Measurements from ENCODE around the gene PDE4D. TPM values are rescaled to one million over a fixed set of nuclear protein-coding genes. Genes with fewer than 3 reads are reported as not detected.

PDE4D gene
- total RNA-seq, 1 experiment from 2014 or later = 17.2 TPM

GRCh38 chr5:59042201-59043055, 851.1 kb downstream of the PDE4D start:
- DNase-seq (ENCODE audit: low read depth) = peak; percentile 82

DNA sequence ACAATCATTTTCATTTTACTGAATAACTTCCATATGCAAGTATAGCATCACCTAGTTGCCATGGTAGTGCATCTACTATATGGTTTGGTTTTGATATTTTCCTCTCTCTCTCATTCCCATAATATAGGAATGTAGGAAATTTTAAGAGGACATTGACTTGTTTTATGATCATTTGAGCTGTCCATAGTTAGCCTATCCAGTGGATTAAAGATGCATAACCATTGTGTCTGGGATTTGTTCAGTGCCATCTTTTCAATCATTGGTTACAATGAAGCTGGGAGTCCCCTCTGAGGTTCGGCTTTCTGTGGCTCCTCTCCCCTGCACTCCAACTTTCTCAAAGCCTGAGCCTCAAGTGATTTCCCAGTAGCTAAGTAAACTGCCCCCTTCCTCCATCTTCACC, 852.2 kb downstream of the PDE4D start:
- no peak for DNase-seq (ENCODE audit: low read depth)

GRCh38 chr5:59040804-59041201, 852.7 kb downstream of the PDE4D start:
- DNase-seq (ENCODE audit: low read depth) = no peak

GRCh38 chr5:59040024-59040803, 853.3 kb downstream of the PDE4D start:
- no peak for DNase-seq (ENCODE audit: low read depth)

GRCh38 chr5:59039296-59040023, 854.1 kb downstream of the PDE4D start:
- peak; percentile 86 for DNase-seq (ENCODE audit: low read depth)

DNA sequence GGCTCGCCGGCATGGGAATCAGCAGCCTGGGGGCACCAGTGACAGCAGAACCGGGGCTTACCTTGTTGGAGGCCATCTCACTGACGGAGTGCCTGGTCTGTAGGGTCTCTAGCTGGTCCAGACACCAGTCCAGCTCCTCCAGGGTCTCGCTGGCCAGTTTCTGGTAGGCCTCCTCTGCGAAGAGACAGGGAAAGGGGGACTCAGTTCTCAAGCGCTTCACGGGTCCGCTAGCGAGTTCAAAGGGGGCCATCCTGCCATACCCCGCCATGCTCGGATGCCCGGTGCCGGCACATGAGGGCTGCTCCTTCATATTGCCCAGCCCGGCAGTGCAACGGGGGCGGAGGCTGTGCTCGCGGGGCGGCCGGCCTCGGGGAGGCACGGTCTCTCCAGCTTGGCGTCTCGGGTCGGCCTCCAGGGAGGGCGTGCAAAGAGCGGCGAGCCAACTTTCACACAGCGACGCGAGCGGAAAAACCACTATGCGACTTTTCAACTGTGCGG, 854.7 kb downstream of the PDE4D start:
- peak; percentile 12 for DNase-seq (ENCODE audit: low read depth)

- no peak for DNase-seq (ENCODE audit: low read depth)
These were observed 855.4 kb downstream of the PDE4D start for GRCh38 chr5:59037941-59038797.

DNA sequence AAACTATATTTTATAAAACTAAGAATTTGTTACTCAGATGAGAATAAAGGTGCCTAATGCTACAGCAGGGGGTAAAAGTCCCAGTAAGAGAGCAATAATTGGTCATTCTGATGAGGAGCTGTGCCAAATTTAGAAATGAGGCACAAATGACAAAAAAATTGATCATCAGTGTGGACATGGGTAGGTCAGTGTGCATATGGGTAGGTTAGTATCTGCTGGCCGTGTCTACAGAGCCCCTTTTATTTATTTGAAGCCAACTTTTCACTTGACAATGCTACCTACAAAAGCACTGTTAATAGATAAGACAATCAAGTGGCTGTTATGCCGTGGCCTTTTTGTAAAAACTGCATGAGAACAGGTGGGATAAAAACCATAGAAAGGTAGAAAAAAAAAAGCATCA, 856.1 kb downstream of the PDE4D start:
- no peak for DNase-seq (ENCODE audit: low read depth)

- DNase-seq (ENCODE audit: low read depth) = no peak
These were observed 856.5 kb downstream of the PDE4D start for GRCh38 chr5:59037041-59037440.

DNA sequence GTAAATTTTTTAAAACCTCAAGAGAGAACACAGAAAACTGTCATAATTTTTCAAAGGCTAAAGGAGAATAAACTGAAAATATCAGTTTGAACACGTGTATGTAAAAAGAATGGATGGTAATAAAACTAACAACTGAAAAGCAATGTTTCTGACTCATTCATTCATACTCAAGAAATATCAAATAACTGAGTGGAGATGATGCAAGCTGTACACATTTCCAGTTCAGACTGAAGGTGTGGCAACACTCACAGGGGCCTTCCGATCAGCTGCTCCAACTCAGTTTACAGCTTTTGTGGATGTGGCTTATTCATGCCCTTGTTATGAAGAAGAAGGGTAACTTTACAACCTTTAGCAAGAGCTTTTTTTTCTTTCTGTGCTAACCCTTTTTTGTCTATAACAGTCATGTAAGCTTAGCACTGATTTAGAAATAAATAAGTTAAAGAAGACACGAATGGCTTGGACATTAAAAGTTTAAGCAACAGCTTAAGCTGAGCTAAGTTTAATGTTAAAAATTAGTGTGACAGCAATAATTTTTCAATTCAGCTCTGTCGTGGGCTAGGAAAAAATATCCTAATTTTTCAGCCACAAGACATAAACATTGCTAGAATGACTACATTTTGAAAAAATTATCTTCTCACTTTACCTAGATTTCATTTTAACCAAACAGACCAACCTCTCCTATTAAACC, 857.1 kb downstream of the PDE4D start:
- DNase-seq (ENCODE audit: low read depth) = peak; percentile 67

- peak; percentile 4 for DNase-seq (ENCODE audit: low read depth)
These were observed 857.8 kb downstream of the PDE4D start for GRCh38 chr5:59035681-59036080.

DNA sequence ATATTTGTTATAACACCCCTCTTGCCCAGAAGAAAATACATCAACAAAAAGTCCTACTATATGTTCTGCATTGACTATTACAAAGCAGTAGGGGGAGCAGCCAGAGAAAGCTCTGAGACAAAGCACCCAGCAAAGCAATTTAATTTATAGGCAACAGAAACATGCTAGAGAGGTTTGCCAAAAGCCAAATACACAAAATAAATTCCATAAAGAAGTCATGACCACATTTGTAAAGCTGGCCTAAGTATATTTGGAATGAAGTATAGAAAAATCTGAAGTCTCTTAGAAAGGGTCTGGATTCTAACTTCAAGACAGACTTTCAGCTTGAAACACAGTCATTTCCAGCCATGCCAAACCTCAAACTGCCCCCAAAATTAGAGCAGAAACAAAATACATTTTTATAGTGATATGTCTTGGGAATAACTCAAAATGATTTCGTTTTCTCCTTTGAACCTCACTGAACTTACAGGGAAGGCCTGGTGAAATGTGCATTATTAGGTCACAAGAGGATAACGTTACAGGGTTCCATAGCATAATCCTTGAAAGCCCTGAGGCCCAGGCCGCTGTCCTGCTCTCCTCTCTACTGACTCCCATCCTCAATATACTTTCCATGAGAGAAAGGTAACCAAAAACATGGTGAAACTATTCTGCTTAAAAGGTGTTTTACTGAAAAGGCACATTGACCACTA, 858.9 kb downstream of the PDE4D start:
- DNase-seq (ENCODE audit: low read depth) = peak; percentile 37

GRCh38 chr5:59027145-59027907, 866.2 kb downstream of the PDE4D start:
- DNase-seq (ENCODE audit: low read depth) = no peak

DNA sequence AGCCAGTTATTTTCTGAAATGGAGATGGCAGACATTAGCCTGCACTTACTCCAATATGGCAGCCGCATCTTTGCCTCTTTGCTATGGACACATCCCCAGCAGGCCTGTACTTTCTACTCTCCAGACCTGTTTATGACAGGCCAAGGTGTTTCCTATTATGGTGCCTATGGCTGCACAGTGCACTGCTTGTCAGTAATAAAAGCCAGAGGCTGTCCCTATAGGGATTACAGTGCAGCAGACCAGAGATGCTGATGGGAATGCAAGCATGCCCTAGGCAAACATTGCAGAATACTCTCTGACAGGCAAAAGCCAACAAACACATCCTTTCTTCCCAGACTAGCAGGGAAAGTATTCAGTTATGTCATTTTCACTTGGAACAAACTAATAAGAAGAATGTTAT, 867.8 kb downstream of the PDE4D start:
- no peak for DNase-seq (ENCODE audit: low read depth)

DNA sequence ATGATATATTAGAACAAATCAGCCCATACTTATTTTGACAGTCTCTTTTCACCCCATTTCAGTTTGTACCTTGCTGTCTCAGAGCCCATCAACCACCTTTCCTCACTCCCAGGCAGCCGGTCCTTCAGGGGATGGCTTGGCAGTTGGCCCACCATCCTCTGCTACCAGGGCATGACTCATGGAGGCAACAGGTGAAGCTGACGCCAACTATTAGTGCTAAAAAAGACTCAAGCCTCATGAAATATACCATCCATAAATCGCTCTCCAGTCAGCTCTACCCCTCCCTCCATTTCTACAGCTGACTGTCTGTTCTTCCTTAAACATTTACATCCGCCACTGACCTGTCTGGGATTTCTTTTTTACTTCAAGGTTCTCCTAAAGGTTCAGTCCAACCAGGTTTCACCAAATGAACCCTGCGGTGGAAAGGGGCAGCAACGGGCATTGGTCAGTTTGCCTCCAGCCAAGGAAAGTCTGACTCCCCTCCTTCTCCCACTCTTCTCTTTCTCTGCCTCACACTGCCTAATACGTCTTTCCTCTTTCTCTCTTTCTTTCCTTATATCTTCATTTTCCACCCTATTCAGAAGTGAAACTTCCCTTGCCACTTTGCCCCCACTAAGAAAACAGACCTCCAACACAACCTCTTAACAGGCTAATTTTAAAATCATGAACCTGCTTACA, 871.5 kb downstream of the PDE4D start:
- DNase-seq (ENCODE audit: low read depth) = no peak

DNA sequence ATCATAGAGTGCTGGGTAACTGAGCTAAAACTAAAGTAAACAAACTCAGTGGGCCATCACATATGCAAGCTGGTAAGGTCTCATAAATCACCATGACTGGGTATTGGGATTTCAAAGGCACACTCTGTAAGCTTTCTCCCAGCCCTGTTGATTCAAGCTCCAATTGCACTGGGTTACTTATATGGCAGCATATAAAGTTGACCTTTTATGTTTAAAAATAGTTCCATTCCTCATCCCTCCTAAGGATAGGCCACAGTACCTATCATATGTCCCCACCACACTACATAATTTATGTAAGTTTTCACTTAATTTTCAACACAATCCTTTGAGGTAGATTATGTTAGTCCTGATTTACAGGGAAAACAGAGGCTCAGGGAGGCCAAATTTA, 872.2 kb downstream of the PDE4D start:
- DNase-seq (ENCODE audit: low read depth) = no peak

DNA sequence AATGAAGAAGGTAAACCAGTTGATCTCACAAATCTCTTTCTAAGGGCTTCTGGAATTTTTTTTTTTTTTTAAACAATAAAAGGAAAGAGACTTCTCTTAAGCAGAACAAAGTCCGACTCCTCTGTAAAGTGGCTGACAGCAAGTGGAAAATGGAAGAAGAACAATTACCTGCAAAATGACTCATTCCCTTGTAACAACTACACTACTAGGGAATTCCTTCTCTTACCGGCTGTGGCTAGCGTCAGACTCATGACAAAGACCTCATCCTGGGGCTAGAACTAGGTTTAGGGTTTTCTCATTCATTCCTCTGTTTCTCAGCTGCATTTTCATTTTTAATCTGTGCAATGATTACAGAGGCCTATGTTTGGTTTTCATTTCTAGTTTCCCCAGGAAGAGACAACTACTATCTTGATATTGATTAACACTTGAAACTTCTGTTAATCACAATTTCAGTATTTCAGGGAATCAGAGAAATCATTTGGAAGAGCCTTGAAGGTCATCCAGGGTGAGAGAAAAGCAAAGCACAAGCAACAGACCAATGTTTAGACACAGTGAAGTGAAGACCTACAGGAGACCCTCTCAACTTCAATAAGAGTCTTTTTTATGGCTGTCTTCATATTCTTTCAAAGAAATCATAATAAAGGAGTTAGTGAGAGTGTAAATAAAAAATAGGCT, 872.8 kb downstream of the PDE4D start:
- no peak for DNase-seq (ENCODE audit: low read depth)

DNA sequence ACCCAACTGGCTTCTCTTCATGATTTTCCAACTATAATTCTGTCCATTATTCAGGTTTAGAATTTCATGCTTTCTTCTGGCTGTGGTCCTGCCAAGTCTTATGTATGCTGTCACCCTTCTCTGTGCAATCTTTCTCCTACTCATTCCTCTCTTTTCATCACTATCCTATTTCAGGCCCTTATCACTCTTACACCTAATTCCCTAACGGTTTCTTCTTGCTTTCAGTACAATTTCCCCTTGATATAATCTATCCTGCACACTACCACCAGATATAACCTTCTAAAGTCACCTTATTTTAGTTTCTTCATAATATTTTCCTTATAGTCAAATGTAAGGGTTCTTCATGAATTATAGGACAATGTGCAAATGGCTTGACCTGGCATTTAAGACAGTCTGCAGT, 874.4 kb downstream of the PDE4D start:
- no peak for DNase-seq (ENCODE audit: low read depth)

Data from RPMI7951 (cell line).